ENCODE data around the gene ATP4B. TPM values are rescaled to one million over a fixed set of nuclear protein-coding genes. Genes with fewer than 3 reads are reported as not detected.

The ATP4B gene
- total RNA-seq, 1 experiment from 2014 or later: not detected

- no peak overlapping the region for H3K9ac ChIP-seq (ENCODE audit: low read length)
- H3F3A ChIP-seq (ENCODE audit: low read length, unreplicated experiment): no peaks in the 10 kb centered on the region
- DNase-seq: no peak
- H3K79me2 ChIP-seq (ENCODE audit: low read length): peaks cover 92% of the 10 kb centered on the region
- H3K4me1 ChIP-seq (ENCODE audit: insufficient read depth, low read length): no peaks in the 10 kb centered on the region
- intact Hi-C loops (cut with micrococcal nuclease): no loop called here
- ATAC-seq: no peak
- no peak overlapping the region for H3K4me2 ChIP-seq (ENCODE audit: low read length)
- H3K9me2 ChIP-seq (replicated peaks; ENCODE audit: low read length): no peaks in the 10 kb centered on the region
- no peaks in the 10 kb centered on the region for H4K20me1 ChIP-seq (ENCODE audit: low read length)
- no peak overlapping the region for H2AFZ ChIP-seq (ENCODE audit: low read length)
- no peaks in the 10 kb centered on the region for H3K27me3 ChIP-seq (ENCODE audit: low read length)
- ChIA-PET CTCF (no interaction called here), POLR2A (ENCODE audit: unreplicated experiment) (no interaction called here)
- H3K9me3 ChIP-seq (ENCODE audit: low read length): no peaks in the 10 kb centered on the region
- H3K27ac ChIP-seq (ENCODE audit: low read length): no peak overlapping the region
- no peak for TF ChIP-seq EZH2phosphoT487 (IDR thresholded peaks at IDR 0.05; ENCODE audit: borderline replicate concordance, low read length)
- TF ChIP-seq EZH2 (IDR thresholded peaks at IDR 0.05; ENCODE audit: low read length, unreplicated experiment): no peak
- no peak for TF ChIP-seq CTCF (conservative IDR thresholded peaks at IDR 0.05; ENCODE audit: low read depth, low read length)
- H3K4me3 ChIP-seq (ENCODE audit: low read length): no peak overlapping the region
- peaks cover 4% of the 10 kb centered on the region; the same call in 1 of the 2 replicates for H3K36me3 ChIP-seq (ENCODE audit: low read depth, low read length)
- no TSS peak for BruUV-seq (replicated peaks)
Measured at GRCh38 chr13:113611996-113612395, 46.0 kb downstream of the ATP4B start.

GRCh38 chr13:113610266-113610665 lies 47.7 kb downstream of the ATP4B start:
- H3K9ac ChIP-seq (ENCODE audit: low read length): no peak overlapping the region
- no peaks in the 10 kb centered on the region for H3K9me2 ChIP-seq (replicated peaks; ENCODE audit: low read length)
- no peaks in the 10 kb centered on the region for H3K27me3 ChIP-seq (ENCODE audit: low read length)
- H3K36me3 ChIP-seq (ENCODE audit: low read depth, low read length): peaks cover 4% of the 10 kb centered on the region; the same call in 1 of the 2 replicates
- BruUV-seq (replicated peaks): no TSS peak
- H3K4me3 ChIP-seq (ENCODE audit: low read length): no peak overlapping the region
- no peak overlapping the region for H2AFZ ChIP-seq (ENCODE audit: low read length)
- no peaks in the 10 kb centered on the region for H3F3A ChIP-seq (ENCODE audit: low read length, unreplicated experiment)
- POLR2A ChIA-PET (ENCODE audit: unreplicated experiment): no interaction called here
- H3K9me3 ChIP-seq (ENCODE audit: low read length): no peaks in the 10 kb centered on the region
- H4K20me1 ChIP-seq (ENCODE audit: low read length): no peaks in the 10 kb centered on the region
- TF ChIP-seq EZH2phosphoT487 (IDR thresholded peaks at IDR 0.05; ENCODE audit: borderline replicate concordance, low read length): no peak
- TF ChIP-seq EZH2 (IDR thresholded peaks at IDR 0.05; ENCODE audit: low read length, unreplicated experiment): no peak
- TF ChIP-seq CTCF (conservative IDR thresholded peaks at IDR 0.05; ENCODE audit: low read depth, low read length): no peak
- no peak for ATAC-seq
- no peak overlapping the region for H3K4me2 ChIP-seq (ENCODE audit: low read length)
- no peak overlapping the region for H3K27ac ChIP-seq (ENCODE audit: low read length)
- H3K4me1 ChIP-seq (ENCODE audit: insufficient read depth, low read length): no peaks in the 10 kb centered on the region
- DNase-seq: no peak
- intact Hi-C loops (cut with micrococcal nuclease): no loop called here
- CTCF ChIA-PET: no interaction called here
- peaks cover 92% of the 10 kb centered on the region for H3K79me2 ChIP-seq (ENCODE audit: low read length)

- H3K36me3 ChIP-seq (ENCODE audit: low read depth, low read length): peaks cover 4% of the 10 kb centered on the region; the same call in 1 of the 2 replicates
- H3K27me3 ChIP-seq (ENCODE audit: low read length): no peaks in the 10 kb centered on the region
- H3K4me2 ChIP-seq (ENCODE audit: low read length): no peak overlapping the region
- BruUV-seq (replicated peaks): no TSS peak
- H3K9me3 ChIP-seq (ENCODE audit: low read length): no peaks in the 10 kb centered on the region
- intact Hi-C loops (cut with micrococcal nuclease): no loop called here
- ChIA-PET CTCF (no interaction called here), POLR2A (ENCODE audit: unreplicated experiment) (no interaction called here)
- H3K9ac ChIP-seq (ENCODE audit: low read length): no peak overlapping the region
- TF ChIP-seq EZH2 (IDR thresholded peaks at IDR 0.05; ENCODE audit: low read length, unreplicated experiment) (no peak), EZH2phosphoT487 (IDR thresholded peaks at IDR 0.05; ENCODE audit: borderline replicate concordance, low read length) (no peak), CTCF (conservative IDR thresholded peaks at IDR 0.05; ENCODE audit: low read depth, low read length) (no peak)
- no peaks in the 10 kb centered on the region for H4K20me1 ChIP-seq (ENCODE audit: low read length)
- H3K4me3 ChIP-seq (ENCODE audit: low read length): no peak overlapping the region
- ATAC-seq (no peak), DNase-seq (no peak)
- H3K9me2 ChIP-seq (replicated peaks; ENCODE audit: low read length): no peaks in the 10 kb centered on the region
- no peaks in the 10 kb centered on the region for H3F3A ChIP-seq (ENCODE audit: low read length, unreplicated experiment)
- peaks cover 92% of the 10 kb centered on the region for H3K79me2 ChIP-seq (ENCODE audit: low read length)
- no peaks in the 10 kb centered on the region for H3K4me1 ChIP-seq (ENCODE audit: insufficient read depth, low read length)
- H3K27ac ChIP-seq (ENCODE audit: low read length): no peak overlapping the region
- no peak overlapping the region for H2AFZ ChIP-seq (ENCODE audit: low read length)
Measured at GRCh38 chr13:113609616-113610015, 48.4 kb downstream of the ATP4B start.
